GM12873 (cell line): ENCODE data around the gene HMCN1.

Experiments
- CTCF ChIP-seq: IDR thresholded peaks from 2 replicates; pipeline ENCODE4 v1.5.1; 2012; ENCODE audit warnings: low read depth, mild to moderate bottlenecking, moderate library complexity, low read length, control low read depth; ENCODE audit not compliant: insufficient read depth; ENCODE audit errors: missing control alignments

Gene HMCN1

DNA sequence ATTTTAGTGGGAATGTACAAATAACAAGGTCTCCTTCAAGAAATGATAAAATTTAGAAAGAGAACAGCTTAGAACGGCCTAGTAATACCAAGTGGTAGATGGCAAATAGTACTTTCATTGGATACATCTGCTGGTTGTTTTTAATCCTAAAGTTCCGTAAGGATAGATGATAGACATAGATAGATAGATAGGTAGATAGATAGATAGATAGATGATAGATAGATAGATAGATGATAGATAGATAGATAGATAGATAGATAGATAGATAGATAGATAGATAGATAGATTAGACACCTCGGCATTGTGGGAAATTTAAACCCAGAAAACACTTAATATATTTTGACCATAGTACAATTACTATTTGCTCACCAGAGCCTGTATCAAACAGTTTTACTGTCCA lies 352.4 kb downstream of the HMCN1 start:
- no peak for TF ChIP-seq CTCF

GRCh38 chr1:186089940-186090339 lies 355.7 kb downstream of the HMCN1 start:
- TF ChIP-seq CTCF = no peak

- no peak for TF ChIP-seq CTCF
Measured at GRCh38 chr1:186091222-186091720, 357.1 kb downstream of the HMCN1 start.

- TF ChIP-seq CTCF = no peak
Measured at GRCh38 chr1:186093437-186093836, 359.2 kb downstream of the HMCN1 start.

DNA sequence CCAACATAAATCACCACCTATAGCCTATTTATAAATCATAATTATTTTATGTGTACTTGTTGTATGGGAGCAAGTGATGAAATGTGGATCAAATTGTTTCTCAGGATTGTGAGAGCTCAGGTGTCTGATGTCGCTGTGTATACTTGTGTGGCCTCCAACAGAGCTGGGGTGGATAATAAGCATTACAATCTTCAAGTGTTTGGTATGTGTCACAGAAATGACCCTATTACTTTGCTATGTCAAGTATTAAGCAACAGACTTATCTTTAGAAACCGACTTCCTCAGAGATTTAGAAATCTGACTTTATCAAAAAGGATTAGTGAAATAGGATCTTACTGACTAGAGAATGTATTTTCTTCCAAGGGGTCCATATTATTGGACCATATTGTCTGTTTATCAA lies 360.0 kb downstream of the HMCN1 start:
- no peak for TF ChIP-seq CTCF

- no peak for TF ChIP-seq CTCF
Measured at GRCh38 chr1:186099336-186100104, 365.3 kb downstream of the HMCN1 start.

GRCh38 chr1:186102107-186102506 lies 367.9 kb downstream of the HMCN1 start:
- TF ChIP-seq CTCF = no peak
